AG04450 (cell line): ENCODE results near the gene AADACL2. TPM values are rescaled to one million over a fixed set of nuclear protein-coding genes. Genes with fewer than 3 reads are reported as not detected.

ENCODE experiments used
- CTCF ChIA-PET: fragments of 300-600, 350-600 bp; formaldehyde crosslinking; extraction: SDS; loops from one replicate; lab custom pipeline; 2022; ENCODE audit warnings: antibody characterized with exemption, inconsistent platforms; lab: Charles Lee
- POLR2A ChIA-PET: fragments of 350-600 bp; formaldehyde crosslinking; extraction: SDS; loops from one replicate; lab custom pipeline; 2021; ENCODE audit warnings: antibody characterized with exemption, inconsistent platforms; lab: Yijun Ruan, JAX
- DNase-seq: peaks from one replicate; pipeline ENCODE4 v3.0.0-alpha.2; 2011; ENCODE audit warnings: low read depth, low spot score
- H3K27ac ChIP-seq: one replicate; pipeline ENCODE4 v1.5.1; 2012; ENCODE audit warnings: low read depth, low read length, control low read depth
- H3K27me3 ChIP-seq: one replicate; pipeline ENCODE4 v1.6.0; 2012; ENCODE audit warnings: low read length; ENCODE audit not compliant: control insufficient read depth, insufficient read depth
- H3K4me3 ChIP-seq: 2 replicates; pipeline ENCODE4 v1.5.1; 2011; ENCODE audit warnings: mild to moderate bottlenecking, low read depth, low read length, control low read depth
- H3K9me3 ChIP-seq: 2 replicates; pipeline ENCODE4 v1.5.1; 2012; ENCODE audit warnings: low read length; ENCODE audit not compliant: control insufficient read depth, insufficient read depth
- polyA plus RNA-seq: library from polyadenylated mRNA; depleted of rRNA; stranded (reverse); fragments of >200 nt; gene quantifications from 2 replicates; pipeline ENCODE4 v1.2.3, GENCODE V29; 2011
- TF ChIP-seq, protein P1 (sequence below): IDR thresholded peaks from 2 replicates; pipeline ENCODE4 v1.5.1; 2011; ENCODE audit warnings: low read depth, low read length, control low read depth, inconsistent platforms

The AADACL2 gene
- polyA plus RNA-seq, 1 experiment: not detected

DNA sequence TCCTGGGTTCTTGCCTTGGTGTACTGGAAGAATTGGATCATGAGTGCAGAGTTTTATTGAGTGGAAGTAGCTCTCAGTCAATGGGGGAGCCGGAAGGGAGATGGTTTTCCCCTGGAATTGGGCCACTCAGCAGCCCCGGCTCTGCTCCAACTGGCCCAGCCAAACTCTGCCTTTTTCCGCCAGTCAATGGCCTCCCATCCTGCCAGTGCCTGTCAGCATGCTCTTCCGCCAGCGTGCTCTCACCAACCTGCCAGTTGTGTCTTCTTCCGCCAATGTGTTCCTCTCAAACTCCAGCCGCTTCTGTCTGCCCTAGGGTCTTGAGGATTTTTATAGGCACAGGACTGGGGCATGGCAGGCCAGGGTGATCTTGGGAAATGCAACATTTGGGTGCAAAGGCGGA lies 12.4 kb upstream of the AADACL2 start:
- DNase-seq: no peak
- Histone ChIP-seq H3K4me3 (no peak overlapping the region), H3K27me3 (no peaks in the 10 kb centered on the region), H3K9me3 (no peaks in the 10 kb centered on the region), H3K27ac (no peak overlapping the region)
- TF ChIP-seq, protein P1, sequence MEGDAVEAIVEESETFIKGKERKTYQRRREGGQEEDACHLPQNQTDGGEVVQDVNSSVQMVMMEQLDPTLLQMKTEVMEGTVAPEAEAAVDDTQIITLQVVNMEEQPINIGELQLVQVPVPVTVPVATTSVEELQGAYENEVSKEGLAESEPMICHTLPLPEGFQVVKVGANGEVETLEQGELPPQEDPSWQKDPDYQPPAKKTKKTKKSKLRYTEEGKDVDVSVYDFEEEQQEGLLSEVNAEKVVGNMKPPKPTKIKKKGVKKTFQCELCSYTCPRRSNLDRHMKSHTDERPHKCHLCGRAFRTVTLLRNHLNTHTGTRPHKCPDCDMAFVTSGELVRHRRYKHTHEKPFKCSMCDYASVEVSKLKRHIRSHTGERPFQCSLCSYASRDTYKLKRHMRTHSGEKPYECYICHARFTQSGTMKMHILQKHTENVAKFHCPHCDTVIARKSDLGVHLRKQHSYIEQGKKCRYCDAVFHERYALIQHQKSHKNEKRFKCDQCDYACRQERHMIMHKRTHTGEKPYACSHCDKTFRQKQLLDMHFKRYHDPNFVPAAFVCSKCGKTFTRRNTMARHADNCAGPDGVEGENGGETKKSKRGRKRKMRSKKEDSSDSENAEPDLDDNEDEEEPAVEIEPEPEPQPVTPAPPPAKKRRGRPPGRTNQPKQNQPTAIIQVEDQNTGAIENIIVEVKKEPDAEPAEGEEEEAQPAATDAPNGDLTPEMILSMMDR: no peak
- ChIA-PET CTCF (no interaction called here), POLR2A (no interaction called here)

DNA sequence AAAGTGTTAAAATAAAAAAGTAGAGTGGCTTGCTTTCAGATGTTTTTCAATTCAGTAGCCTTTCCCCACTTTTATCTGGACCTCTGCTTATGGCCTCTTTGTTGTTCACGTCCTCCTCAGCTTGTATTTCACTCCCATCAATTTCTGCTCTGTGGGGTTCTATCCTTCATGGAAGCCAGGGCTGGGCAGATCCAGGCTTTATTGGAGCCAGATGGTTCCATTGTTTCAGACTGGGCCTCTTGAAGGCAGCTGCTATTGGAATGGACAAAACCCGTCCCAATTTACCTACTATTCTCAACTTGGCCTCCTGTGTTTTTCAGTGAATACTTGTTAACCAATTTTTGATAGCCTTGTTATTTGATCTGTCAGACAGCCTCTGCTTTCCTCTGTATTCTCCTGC lies 10.9 kb upstream of the AADACL2 start:
- H3K27me3 ChIP-seq: no peaks in the 10 kb centered on the region
- TF ChIP-seq, protein P1: no peak
- H3K4me3 ChIP-seq: no peak overlapping the region
- no peaks in the 10 kb centered on the region for H3K9me3 ChIP-seq
- ChIA-PET CTCF (interaction anchor here (0.6 kb wide), 1 partner anchor 75 kb away, joined by 4 read pairs; no protein-coding TSS in a partner anchor), POLR2A (no interaction called here)
- DNase-seq: no peak
- H3K27ac ChIP-seq: no peak overlapping the region

DNA sequence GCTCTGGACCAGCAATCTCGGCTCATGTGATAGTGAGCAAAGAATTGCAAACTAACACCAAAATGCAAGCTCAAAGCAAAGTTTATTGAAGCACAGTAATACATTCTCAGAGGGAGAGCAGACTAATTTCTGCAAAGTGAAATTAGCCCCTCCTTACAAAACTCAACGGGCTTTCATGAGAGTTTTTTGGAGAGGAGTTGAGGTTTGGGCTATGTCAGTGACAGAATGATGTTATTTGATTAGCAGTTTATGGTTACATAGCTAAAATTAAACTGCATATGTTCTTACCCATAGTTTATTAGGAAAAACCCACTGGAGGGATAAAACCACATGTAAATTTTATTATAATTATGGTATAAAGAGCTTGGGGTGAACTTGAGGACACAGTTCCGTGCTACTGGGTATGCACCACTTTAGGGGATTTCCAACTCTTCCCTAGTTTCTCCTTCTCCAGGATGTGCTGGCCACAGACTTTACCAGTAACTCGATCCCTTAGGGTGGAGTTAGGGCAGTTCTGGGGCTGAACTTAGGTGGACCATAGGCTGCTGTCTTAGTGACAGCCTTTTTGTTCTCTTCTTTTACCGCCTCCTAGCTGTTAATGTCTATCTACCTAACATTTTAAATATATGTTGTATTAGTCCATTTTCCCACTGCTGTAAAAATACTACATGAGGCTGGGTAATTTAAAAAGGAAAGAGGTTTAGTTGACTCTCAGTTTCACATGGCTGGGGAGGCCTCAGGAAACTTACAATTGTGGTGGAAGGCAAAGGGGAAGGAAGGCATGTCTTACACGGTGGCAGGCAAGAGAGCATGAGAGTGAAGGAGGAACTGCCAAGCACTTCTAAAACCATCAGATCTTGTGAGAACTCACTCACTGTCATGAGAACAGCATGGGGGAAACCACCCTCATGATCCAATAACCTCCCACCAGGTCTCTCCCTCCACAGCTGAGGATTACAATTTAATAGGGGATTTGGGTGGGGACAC lies 8.9 kb upstream of the AADACL2 start:
- Histone ChIP-seq H3K27ac (no peak overlapping the region), H3K4me3 (no peak overlapping the region), H3K9me3 (no peaks in the 10 kb centered on the region), H3K27me3 (no peaks in the 10 kb centered on the region)
- CTCF ChIA-PET: no interaction called here
- TF ChIP-seq, protein P1: no peak
- POLR2A ChIA-PET: no interaction called here
- no peak for DNase-seq

DNA sequence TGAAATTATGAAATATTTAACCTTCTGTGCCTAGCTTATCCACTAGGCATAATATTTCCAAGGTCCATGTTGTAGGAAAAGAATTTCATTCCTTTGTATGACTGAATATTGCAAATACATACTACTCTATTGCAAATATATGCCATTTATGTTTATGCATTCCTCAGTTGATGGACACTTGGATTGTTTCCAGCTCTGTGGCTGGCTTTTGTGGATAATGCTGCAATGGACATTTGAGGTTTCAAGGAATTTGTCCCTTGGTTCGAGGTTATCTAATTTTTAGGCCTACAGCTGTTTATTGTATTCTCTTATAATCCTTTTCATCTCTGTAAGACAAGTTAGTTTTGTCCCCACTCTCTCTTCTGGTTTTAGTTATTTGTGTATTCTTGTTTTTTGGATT lies 7.7 kb upstream of the AADACL2 start:
- DNase-seq: no peak
- no peak overlapping the region for H3K4me3 ChIP-seq
- no peaks in the 10 kb centered on the region for H3K27me3 ChIP-seq
- H3K27ac ChIP-seq: no peak overlapping the region
- no peaks in the 10 kb centered on the region for H3K9me3 ChIP-seq
- CTCF ChIA-PET: no interaction called here
- POLR2A ChIA-PET: no interaction called here
- TF ChIP-seq, protein P1: no peak

DNA sequence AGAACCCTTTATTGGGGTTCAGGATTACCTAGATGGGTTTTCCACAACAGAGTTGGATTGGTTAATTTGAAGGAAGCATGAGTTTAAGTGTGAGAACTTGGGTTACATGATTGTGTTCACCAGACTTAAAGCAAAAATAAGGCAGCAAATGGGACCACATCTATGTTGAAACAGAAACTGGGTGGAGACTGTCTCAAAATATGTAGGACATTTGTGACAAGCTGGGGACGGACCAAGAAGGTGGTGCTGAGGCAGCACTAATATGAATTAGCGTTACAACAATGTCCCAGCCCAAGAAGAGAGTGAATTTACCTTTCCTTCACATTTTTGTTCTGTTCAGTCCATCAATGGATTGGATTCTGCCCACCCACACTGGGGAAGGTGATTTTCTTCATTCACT lies 866 bp upstream of the AADACL2 start:
- ChIA-PET POLR2A (no interaction called here), CTCF (no interaction called here)
- TF ChIP-seq, protein P1: no peak
- Histone ChIP-seq H3K27me3 (no peaks in the 10 kb centered on the region), H3K27ac (no peak overlapping the region), H3K4me3 (no peak overlapping the region), H3K9me3 (no peaks in the 10 kb centered on the region)
- DNase-seq: no peak
